HepG2 (cell line): ENCODE results near the gene BABAM2.

Experiments used
- CBX5 ChIP-seq: sonication (generic); formaldehyde crosslinking; IDR thresholded peaks from 2 replicates; pipeline ENCODE4 v1.4.0; 2020; ENCODE audit warnings: missing genetic modification reagents, borderline replicate concordance
- EHMT2 ChIP-seq: fragments of 200-600 bp; sonication (generic); IDR thresholded peaks from 2 replicates; pipeline ENCODE4 v1.7.0; 2017; ENCODE audit warnings: antibody characterized with exemption, low read depth, low read length, borderline replicate concordance
- POLR2A ChIP-seq, 2 experiments: IDR thresholded peaks; 2 replicates each; pipeline ENCODE4 v1.6.1; 2011; ENCODE audit warnings: low read depth in 2 of 2, low read length in 2 of 2, mild to moderate bottlenecking in 1 of 2, moderate library complexity in 1 of 2; ENCODE audit not compliant: insufficient read depth in 1 of 2
- RFX5 ChIP-seq: IDR thresholded peaks from 2 replicates; pipeline ENCODE4 v1.6.1; 2011; ENCODE audit warnings: low read depth, low read length, improper control_type of control experiment
- ZFP82 ChIP-seq: sonication (generic); formaldehyde crosslinking; IDR thresholded peaks from 2 replicates; pipeline ENCODE4 v1.5.1; 2020; ENCODE audit warnings: mild to moderate bottlenecking, missing genetic modification reagents, borderline replicate concordance
- ZNF331 ChIP-seq: sonication (generic); formaldehyde crosslinking; IDR thresholded peaks from 2 replicates; pipeline ENCODE4 v1.4.0; 2020; ENCODE audit warnings: missing genetic modification reagents
- ZNF678 ChIP-seq: sonication (generic); formaldehyde crosslinking; IDR thresholded peaks from 2 replicates; pipeline ENCODE4 v1.4.0; 2020; ENCODE audit warnings: mild to moderate bottlenecking, missing genetic modification reagents
- ZSCAN9 ChIP-seq: IDR thresholded peaks from 2 replicates; pipeline ENCODE4 v1.6.1; 2016; ENCODE audit warnings: borderline replicate concordance
- TF ChIP-seq, protein P1 (sequence below): sonication (generic); formaldehyde crosslinking; IDR thresholded peaks from 2 replicates; pipeline ENCODE4 v1.5.0; 2020; ENCODE audit warnings: mild to moderate bottlenecking, missing genetic modification reagents, moderate library complexity
- TF ChIP-seq, protein P2 (sequence below): sonication (generic); formaldehyde crosslinking; IDR thresholded peaks from 2 replicates; pipeline ENCODE4 v1.8.0; 2022; ENCODE audit warnings: mild to moderate bottlenecking, missing genetic modification reagents
- TF ChIP-seq, protein P3 (sequence below): sonication (generic); formaldehyde crosslinking; IDR thresholded peaks from 2 replicates; pipeline ENCODE4 v1.4.0; 2020; ENCODE audit warnings: missing genetic modification reagents

DNA sequence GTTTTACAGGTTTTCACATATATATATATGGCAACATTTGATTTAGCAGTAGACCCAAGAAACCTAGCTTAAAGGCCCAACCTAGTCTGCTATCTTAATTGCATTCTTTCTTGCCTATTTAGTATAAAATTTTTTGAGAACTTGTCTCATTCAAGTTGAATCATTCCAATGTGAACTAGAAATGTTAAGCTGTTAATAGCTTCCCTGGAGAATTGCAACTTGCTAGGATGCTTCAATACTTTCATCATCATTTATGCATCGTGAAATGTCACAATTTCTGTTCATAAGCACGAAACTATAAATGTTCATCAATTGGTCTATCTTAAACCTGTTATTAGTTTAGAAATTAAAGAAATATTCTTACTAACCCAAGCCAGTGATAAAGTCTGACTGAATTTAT, 217.6 kb downstream of the BABAM2 start:
- no peak for TF ChIP-seq EHMT2
- no peak for TF ChIP-seq ZNF331 (CRISPR knock-in tag)
- no peak for TF ChIP-seq ZNF678
- TF ChIP-seq, protein P1, sequence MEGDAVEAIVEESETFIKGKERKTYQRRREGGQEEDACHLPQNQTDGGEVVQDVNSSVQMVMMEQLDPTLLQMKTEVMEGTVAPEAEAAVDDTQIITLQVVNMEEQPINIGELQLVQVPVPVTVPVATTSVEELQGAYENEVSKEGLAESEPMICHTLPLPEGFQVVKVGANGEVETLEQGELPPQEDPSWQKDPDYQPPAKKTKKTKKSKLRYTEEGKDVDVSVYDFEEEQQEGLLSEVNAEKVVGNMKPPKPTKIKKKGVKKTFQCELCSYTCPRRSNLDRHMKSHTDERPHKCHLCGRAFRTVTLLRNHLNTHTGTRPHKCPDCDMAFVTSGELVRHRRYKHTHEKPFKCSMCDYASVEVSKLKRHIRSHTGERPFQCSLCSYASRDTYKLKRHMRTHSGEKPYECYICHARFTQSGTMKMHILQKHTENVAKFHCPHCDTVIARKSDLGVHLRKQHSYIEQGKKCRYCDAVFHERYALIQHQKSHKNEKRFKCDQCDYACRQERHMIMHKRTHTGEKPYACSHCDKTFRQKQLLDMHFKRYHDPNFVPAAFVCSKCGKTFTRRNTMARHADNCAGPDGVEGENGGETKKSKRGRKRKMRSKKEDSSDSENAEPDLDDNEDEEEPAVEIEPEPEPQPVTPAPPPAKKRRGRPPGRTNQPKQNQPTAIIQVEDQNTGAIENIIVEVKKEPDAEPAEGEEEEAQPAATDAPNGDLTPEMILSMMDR (CRISPR knock-in tag) = no peak
- no peak for TF ChIP-seq RFX5
- TF ChIP-seq ZSCAN9 = no peak
- no peak for TF ChIP-seq CBX5
- TF ChIP-seq, protein P2, sequence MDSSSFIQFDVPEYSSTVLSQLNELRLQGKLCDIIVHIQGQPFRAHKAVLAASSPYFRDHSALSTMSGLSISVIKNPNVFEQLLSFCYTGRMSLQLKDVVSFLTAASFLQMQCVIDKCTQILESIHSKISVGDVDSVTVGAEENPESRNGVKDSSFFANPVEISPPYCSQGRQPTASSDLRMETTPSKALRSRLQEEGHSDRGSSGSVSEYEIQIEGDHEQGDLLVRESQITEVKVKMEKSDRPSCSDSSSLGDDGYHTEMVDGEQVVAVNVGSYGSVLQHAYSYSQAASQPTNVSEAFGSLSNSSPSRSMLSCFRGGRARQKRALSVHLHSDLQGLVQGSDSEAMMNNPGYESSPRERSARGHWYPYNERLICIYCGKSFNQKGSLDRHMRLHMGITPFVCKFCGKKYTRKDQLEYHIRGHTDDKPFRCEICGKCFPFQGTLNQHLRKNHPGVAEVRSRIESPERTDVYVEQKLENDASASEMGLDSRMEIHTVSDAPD (CRISPR knock-in tag) = no peak
- TF ChIP-seq ZFP82 (CRISPR knock-in tag) = no peak
- no peak for TF ChIP-seq POLR2A (IDR thresholded peaks at IDR 0.05; ENCODE audit: insufficient read depth in 1 of 2, low read depth in 2 of 2, low read length in 2 of 2)
- TF ChIP-seq, protein P3, sequence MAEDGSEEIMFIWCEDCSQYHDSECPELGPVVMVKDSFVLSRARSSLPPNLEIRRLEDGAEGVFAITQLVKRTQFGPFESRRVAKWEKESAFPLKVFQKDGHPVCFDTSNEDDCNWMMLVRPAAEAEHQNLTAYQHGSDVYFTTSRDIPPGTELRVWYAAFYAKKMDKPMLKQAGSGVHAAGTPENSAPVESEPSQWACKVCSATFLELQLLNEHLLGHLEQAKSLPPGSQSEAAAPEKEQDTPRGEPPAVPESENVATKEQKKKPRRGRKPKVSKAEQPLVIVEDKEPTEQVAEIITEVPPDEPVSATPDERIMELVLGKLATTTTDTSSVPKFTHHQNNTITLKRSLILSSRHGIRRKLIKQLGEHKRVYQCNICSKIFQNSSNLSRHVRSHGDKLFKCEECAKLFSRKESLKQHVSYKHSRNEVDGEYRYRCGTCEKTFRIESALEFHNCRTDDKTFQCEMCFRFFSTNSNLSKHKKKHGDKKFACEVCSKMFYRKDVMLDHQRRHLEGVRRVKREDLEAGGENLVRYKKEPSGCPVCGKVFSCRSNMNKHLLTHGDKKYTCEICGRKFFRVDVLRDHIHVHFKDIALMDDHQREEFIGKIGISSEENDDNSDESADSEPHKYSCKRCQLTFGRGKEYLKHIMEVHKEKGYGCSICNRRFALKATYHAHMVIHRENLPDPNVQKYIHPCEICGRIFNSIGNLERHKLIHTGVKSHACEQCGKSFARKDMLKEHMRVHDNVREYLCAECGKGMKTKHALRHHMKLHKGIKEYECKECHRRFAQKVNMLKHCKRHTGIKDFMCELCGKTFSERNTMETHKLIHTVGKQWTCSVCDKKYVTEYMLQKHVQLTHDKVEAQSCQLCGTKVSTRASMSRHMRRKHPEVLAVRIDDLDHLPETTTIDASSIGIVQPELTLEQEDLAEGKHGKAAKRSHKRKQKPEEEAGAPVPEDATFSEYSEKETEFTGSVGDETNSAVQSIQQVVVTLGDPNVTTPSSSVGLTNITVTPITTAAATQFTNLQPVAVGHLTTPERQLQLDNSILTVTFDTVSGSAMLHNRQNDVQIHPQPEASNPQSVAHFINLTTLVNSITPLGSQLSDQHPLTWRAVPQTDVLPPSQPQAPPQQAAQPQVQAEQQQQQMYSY = no peak
